ENCODE measurements around the gene TNS1.

TNS1 gene

DNA sequence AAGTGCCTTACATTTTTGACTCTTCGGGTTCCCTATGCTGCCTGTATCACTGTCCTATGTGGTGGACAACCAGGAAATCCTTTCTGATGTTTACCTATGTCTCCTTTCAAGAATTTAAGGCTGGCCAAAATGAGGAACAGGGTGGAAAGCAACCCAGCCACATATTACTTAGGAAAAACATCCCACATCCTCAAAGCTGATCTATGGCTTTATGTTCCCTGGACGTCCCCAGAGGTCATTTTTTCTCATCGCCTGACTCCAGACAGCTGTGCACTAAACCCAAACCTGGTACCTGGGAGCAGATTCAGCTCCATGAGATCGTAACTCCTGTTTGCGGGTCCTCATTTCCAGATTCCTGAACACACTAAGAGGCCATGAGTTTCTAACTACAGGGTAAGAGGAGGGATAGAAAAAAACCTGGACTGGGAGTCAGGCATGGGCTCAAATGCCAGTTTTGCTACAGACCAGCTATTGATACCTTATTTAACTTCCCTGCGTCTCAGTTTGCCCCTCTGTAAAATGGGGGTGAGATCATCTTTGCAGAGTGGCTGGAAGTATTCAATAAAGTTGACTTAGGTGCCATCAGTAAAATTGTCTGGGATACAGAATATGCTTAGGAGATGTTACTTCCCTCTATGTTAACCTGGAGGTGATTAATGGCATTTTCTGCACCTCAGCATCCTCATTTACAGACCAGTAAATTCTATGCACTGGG, 70.8 kb downstream of the TNS1 start:
- TF ChIP-seq CTCF (IDR thresholded peaks at IDR 0.05; ENCODE audit: insufficient read depth, low read length) = no peak
- TF ChIP-seq SPI1 (IDR thresholded peaks at IDR 0.05; ENCODE audit: borderline replicate concordance, low read depth) = no peak
- TF ChIP-seq GABPA (IDR thresholded peaks at IDR 0.05; ENCODE audit: low read depth) = no peak
- no peak for TF ChIP-seq POLR2AphosphoS5 (IDR thresholded peaks at IDR 0.05; ENCODE audit: low read depth)
- no peak for TF ChIP-seq REST (IDR thresholded peaks at IDR 0.05; ENCODE audit: insufficient replicate concordance, low read depth)
- H3K4me3 ChIP-seq (replicated peaks; ENCODE audit: insufficient read depth, low read length) = no peak overlapping the region
- no peaks in the 10 kb centered on the region for H3K27me3 ChIP-seq (ENCODE audit: insufficient read depth, poor library complexity, severe bottlenecking)
- DNase-seq (ENCODE audit: low read depth in 1 of 2, low spot score in 1 of 2) = no peak
- H3K27ac ChIP-seq (replicated peaks) = no peak overlapping the region

DNA sequence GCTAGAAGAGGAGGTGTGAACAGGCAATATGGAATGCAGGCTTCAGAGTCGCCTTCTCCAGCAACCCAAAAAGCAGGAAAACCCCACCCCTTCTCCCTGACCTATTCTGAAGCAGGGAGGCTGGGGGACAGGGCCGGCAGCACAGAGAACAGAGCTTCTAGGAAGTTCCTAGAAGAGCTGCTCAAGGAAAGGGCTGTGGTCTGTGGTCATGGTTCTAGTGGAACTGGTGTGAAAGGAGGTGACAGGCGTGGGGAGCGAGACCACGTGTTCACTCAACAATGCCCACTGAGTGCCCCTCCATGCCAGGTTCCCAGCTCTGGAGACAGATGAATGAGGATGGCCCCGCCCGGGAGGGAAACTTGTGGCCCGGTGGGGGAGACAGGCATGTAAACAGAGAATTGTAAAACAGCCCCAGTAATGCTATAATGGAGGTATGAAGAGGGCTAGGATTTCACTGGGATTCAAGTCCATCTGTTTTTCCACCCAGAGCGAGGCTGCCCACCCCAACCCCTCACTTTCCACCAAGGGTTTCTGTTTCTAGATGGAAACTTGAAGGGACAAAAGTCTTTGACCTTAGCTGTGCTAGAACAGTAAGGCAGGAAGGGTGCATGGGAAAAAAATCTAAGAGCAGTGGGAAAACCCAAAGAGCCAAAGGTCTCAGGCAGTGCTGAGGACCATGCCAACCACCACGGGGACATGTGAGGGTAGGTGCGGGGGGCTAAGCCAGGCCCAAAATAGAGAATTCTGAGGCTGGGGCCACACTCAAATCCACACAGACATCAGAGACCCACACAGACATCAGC, 71.8 kb downstream of the TNS1 start:
- DNase-seq (ENCODE audit: low read depth in 1 of 2, low spot score in 1 of 2) = no peak
- Histone ChIP-seq H3K27me3 (ENCODE audit: insufficient read depth, poor library complexity, severe bottlenecking) (no peaks in the 10 kb centered on the region), H3K27ac (replicated peaks) (no peak overlapping the region), H3K4me3 (replicated peaks; ENCODE audit: insufficient read depth, low read length) (no peak overlapping the region)
- TF ChIP-seq REST (IDR thresholded peaks at IDR 0.05; ENCODE audit: insufficient replicate concordance, low read depth) = no peak
- TF ChIP-seq SPI1 (IDR thresholded peaks at IDR 0.05; ENCODE audit: borderline replicate concordance, low read depth) = no peak
- TF ChIP-seq POLR2AphosphoS5 (IDR thresholded peaks at IDR 0.05; ENCODE audit: low read depth) = no peak
- TF ChIP-seq GABPA (IDR thresholded peaks at IDR 0.05; ENCODE audit: low read depth) = no peak
- no peak for TF ChIP-seq CTCF (IDR thresholded peaks at IDR 0.05; ENCODE audit: insufficient read depth, low read length)

- no peak overlapping the region for H3K4me3 ChIP-seq (replicated peaks; ENCODE audit: insufficient read depth, low read length)
These were observed 72.8 kb downstream of the TNS1 start for GRCh38 chr2:217929757-217930707.

More at GRCh38 chr2:217929757-217930707, 72.8 kb downstream of the TNS1 start:
- DNase-seq (ENCODE audit: low read depth in 1 of 2, low spot score in 1 of 2) = no peak
- no peak overlapping the region for H3K27ac ChIP-seq (replicated peaks)
- no peak for TF ChIP-seq REST (IDR thresholded peaks at IDR 0.05; ENCODE audit: insufficient replicate concordance, low read depth)
- TF ChIP-seq GABPA (IDR thresholded peaks at IDR 0.05; ENCODE audit: low read depth) = no peak
- no peak for TF ChIP-seq POLR2AphosphoS5 (IDR thresholded peaks at IDR 0.05; ENCODE audit: low read depth)
- no peak for TF ChIP-seq CTCF (IDR thresholded peaks at IDR 0.05; ENCODE audit: insufficient read depth, low read length)
- TF ChIP-seq SPI1 (IDR thresholded peaks at IDR 0.05; ENCODE audit: borderline replicate concordance, low read depth) = no peak
- no peaks in the 10 kb centered on the region for H3K27me3 ChIP-seq (ENCODE audit: insufficient read depth, poor library complexity, severe bottlenecking)
